Naive thymus-derived CD4-positive, alpha-beta T cell (primary cell): ENCODE data around the gene VPS4B. TPM values are rescaled to one million over a fixed set of nuclear protein-coding genes. Genes with fewer than 3 reads are reported as not detected.

ENCODE experiments used
- ATAC-seq: fragments of 150-1000 bp; cut with Tn5 transposase; 2 replicates; pipeline ENCODE4 v1.10.0; 2021; ENCODE audit warnings: mild to moderate bottlenecking, moderate library complexity
- CTCF ChIA-PET: fragments of 350-600 bp; sonication (Branson Sonifier 250); formaldehyde crosslinking; loops from one replicate; lab custom pipeline; 2021; ENCODE audit warnings: antibody characterized with exemption; lab: Charles Lee
- POLR2A ChIA-PET: fragments of 350-600 bp; sonication (Branson Sonifier 250); formaldehyde crosslinking; loops from one replicate; lab custom pipeline; 2021; ENCODE audit warnings: antibody characterized with exemption, inconsistent platforms; lab: Charles Lee
- DNase-seq, 9 donors: peaks; one replicate each; pipeline versions ENCODE4 v3.0.0 to v3.0.0-alpha.2; 2020 to 2022; ENCODE audit warnings: mixed read lengths in 1 of 9
- H3K27ac ChIP-seq: one replicate; pipeline ENCODE4 v1.7.0; 2013; ENCODE audit warnings: mild to moderate bottlenecking, low read depth, low read length, moderate library complexity
- H3K27me3 ChIP-seq, 2 donors: one replicate each; pipeline ENCODE4 v1.7.0; 2013; ENCODE audit warnings: low read length in 2 of 2, mild to moderate bottlenecking in 2 of 2, moderate library complexity in 2 of 2; ENCODE audit not compliant: control insufficient read depth in 2 of 2, insufficient read depth in 2 of 2
- H3K36me3 ChIP-seq, 3 experiments: 1 replicate in 2 of 3; 2 replicates in 1 of 3; pipeline ENCODE4 v1.7.0; 2013; ENCODE audit warnings: low read length in 3 of 3, mild to moderate bottlenecking in 3 of 3, moderate library complexity in 1 of 3; ENCODE audit not compliant: insufficient read depth in 3 of 3, control insufficient read depth in 2 of 3
- H3K4me1 ChIP-seq, 2 donors: one replicate each; pipeline ENCODE4 v1.7.0; 2013; ENCODE audit warnings: low read length in 2 of 2, mild to moderate bottlenecking in 2 of 2, moderate library complexity in 1 of 2; ENCODE audit not compliant: control insufficient read depth in 2 of 2, insufficient read depth in 2 of 2
- H3K4me3 ChIP-seq: 2 replicates; pipeline ENCODE4 v1.7.0; 2013; ENCODE audit warnings: mild to moderate bottlenecking, low read length
- H3K9me3 ChIP-seq, 3 experiments: 1 replicate in 2 of 3; 2 replicates in 1 of 3; pipeline ENCODE4 v1.7.0; 2013; ENCODE audit warnings: low read length in 3 of 3; ENCODE audit not compliant: control insufficient read depth in 2 of 3
- H3K27ac Mint-ChIP-seq, 9 donors: one replicate each; pipeline ENCODE4 v1.8.0; 2020 to 2022; ENCODE audit warnings: mixed read lengths in 9 of 9, mild to moderate bottlenecking in 8 of 9, moderate library complexity in 5 of 9, inconsistent platforms in 2 of 9
- H3K27me3 Mint-ChIP-seq, 5 donors: one replicate each; pipeline ENCODE4 v1.8.0; 2021 to 2022; ENCODE audit warnings: mixed read lengths in 5 of 5, mild to moderate bottlenecking in 1 of 5
- H3K36me3 Mint-ChIP-seq, 5 donors: one replicate each; pipeline ENCODE4 v1.8.0; 2020 to 2022; ENCODE audit warnings: mixed read lengths in 5 of 5, mild to moderate bottlenecking in 3 of 5, inconsistent platforms in 1 of 5
- H3K4me1 Mint-ChIP-seq, 7 donors: one replicate each; pipeline ENCODE4 v1.8.0; 2020 to 2022; ENCODE audit warnings: mixed read lengths in 7 of 7, mild to moderate bottlenecking in 3 of 7, inconsistent platforms in 1 of 7
- H3K4me3 Mint-ChIP-seq, 10 donors: one replicate each; pipeline ENCODE4 v1.8.0; 2020 to 2022; ENCODE audit warnings: mild to moderate bottlenecking in 10 of 10, mixed read lengths in 10 of 10, moderate library complexity in 6 of 10, inconsistent platforms in 2 of 10
- H3K9me3 Mint-ChIP-seq, 11 donors: one replicate each; pipeline ENCODE4 v1.8.0; 2020 to 2022; ENCODE audit warnings: mixed read lengths in 11 of 11, mild to moderate bottlenecking in 4 of 11, inconsistent platforms in 1 of 11, moderate library complexity in 1 of 11
- intact Hi-C, 2 donors: fragments of 100-400 bp; cut with micrococcal nuclease; formaldehyde crosslinking; loops; one replicate each; pipeline ENCODE4 v1.15.1; 2023
- polyA plus RNA-seq, 2 donors: library from polyadenylated mRNA; unstranded; fragments of 300-500 nt; fragmentation: Illumina TruSeq; gene quantifications; one replicate each; pipeline ENCODE4 v1.2.3, GENCODE V29; 2021
- total RNA-seq, 6 experiments: library from RNA in 5 of 6; stranded (reverse) in 5 of 6; gene quantifications; 1 replicate in 5 of 6; 2 replicates in 1 of 6; pipeline ENCODE4 v1.2.3 and lab custom pipeline; 2021 to 2026

Gene VPS4B
- total and polyA plus RNA-seq, 7 experiments from 2014 or later: 47.4 to 84.6 (median 73.8) TPM

GRCh38 chr18:63439334-63439733, 17.1 kb upstream of the VPS4B start:
- Histone ChIP-seq H3K9me3 (no peaks in the 10 kb centered on the region), H3K36me3 (no peaks in the 10 kb centered on the region), H3K4me3 (no peak overlapping the region), H3K27ac (no peak overlapping the region), H3K27me3 (no peaks in the 10 kb centered on the region), H3K4me1 (no peaks in the 10 kb centered on the region)
- peak; percentile 12 to 64 (median 49) for DNase-seq
- intact Hi-C loops: loop anchor here (1.0 to 5.0 kb wide), 10 partner anchors 17 to 801 kb away; partner anchors contain the start of genes VPS4B (in 2 of the 2) and PHLPP1 (in 1 of the 2)
- peak; percentile 81 for ATAC-seq
- Mint-ChIP-seq H3K27ac (no peak overlapping the region), H3K4me3 (no peak overlapping the region), H3K27me3 (peaks cover 0 to 43% (median 5%) of the 10 kb centered on the region in 5 donors), H3K36me3 (no peaks in the 10 kb centered on the region), H3K9me3 (no peaks in the 10 kb centered on the region), H3K4me1 (peaks cover 0 to 4% (median 3%) of the 10 kb centered on the region in 7 donors)
- CTCF ChIA-PET: interaction anchor here (0.6 to 7.2 kb wide), 16 partner anchors 16 to 801 kb away, joined by 3 to 77 read pairs (median 4); partner anchors contain the start of genes BCL2 and VPS4B
- POLR2A ChIA-PET: interaction anchor here (1.0 kb wide), 1 partner anchor 307 kb away, joined by 3 read pairs; no protein-coding TSS in a partner anchor

GRCh38 chr18:63438181-63438580, 15.9 kb upstream of the VPS4B start:
- Histone ChIP-seq H3K9me3 (no peaks in the 10 kb centered on the region), H3K4me3 (no peak overlapping the region), H3K4me1 (no peaks in the 10 kb centered on the region), H3K27me3 (no peaks in the 10 kb centered on the region), H3K36me3 (no peaks in the 10 kb centered on the region), H3K27ac (no peak overlapping the region)
- H3K27ac Mint-ChIP-seq: no peak overlapping the region
- CTCF ChIA-PET: interaction anchor here (0.7 to 7.2 kb wide), 8 partner anchors 16 to 855 kb away, joined by 3 to 77 read pairs (median 5); partner anchors contain the start of gene VPS4B
- intact Hi-C loops: loop anchor here in 1 of 2 donors (2.0 to 5.0 kb wide), 2 partner anchors 15 to 306 kb away; partner anchors contain the start of gene VPS4B
- POLR2A ChIA-PET: no interaction called here
- no peak overlapping the region for H3K4me3 Mint-ChIP-seq
- H3K4me1 Mint-ChIP-seq: peaks cover 0 to 4% (median 3%) of the 10 kb centered on the region in 7 donors
- H3K36me3 Mint-ChIP-seq: no peaks in the 10 kb centered on the region
- no peaks in the 10 kb centered on the region for H3K9me3 Mint-ChIP-seq
- H3K27me3 Mint-ChIP-seq: peaks cover 3 to 50% (median 6%) of the 10 kb centered on the region in 5 donors
- ATAC-seq (no peak), DNase-seq (no peak)

GRCh38 chr18:63433334-63433866, 11.1 kb upstream of the VPS4B start:
- ATAC-seq: no peak
- peaks cover 0 to 2% (median 0%) of the 10 kb centered on the region in 7 donors for H3K4me1 Mint-ChIP-seq
- H3K27ac Mint-ChIP-seq: no peak overlapping the region
- H3K4me3 Mint-ChIP-seq: no peak overlapping the region
- peaks cover 8 to 70% (median 24%) of the 10 kb centered on the region in 5 donors for H3K27me3 Mint-ChIP-seq
- H3K36me3 ChIP-seq: no peaks in the 10 kb centered on the region
- no peaks in the 10 kb centered on the region for H3K4me1 ChIP-seq
- H3K9me3 Mint-ChIP-seq: no peaks in the 10 kb centered on the region
- no peak overlapping the region for H3K4me3 ChIP-seq
- peaks cover 0 to 5% of the 10 kb centered on the region in 2 donors for H3K27me3 ChIP-seq
- POLR2A ChIA-PET: interaction anchor here (0.7 kb wide), 1 partner anchor 417 kb away, joined by 3 read pairs; no protein-coding TSS in a partner anchor
- H3K9me3 ChIP-seq: no peaks in the 10 kb centered on the region
- intact Hi-C loops: no loop called here
- CTCF ChIA-PET: no interaction called here
- DNase-seq: no peak
- H3K27ac ChIP-seq: no peak overlapping the region
- H3K36me3 Mint-ChIP-seq: no peaks in the 10 kb centered on the region

- POLR2A ChIA-PET: interaction anchor here (0.8 kb wide), 1 partner anchor 9 kb away, joined by 3 read pairs; the partner anchor contains the start of gene VPS4B
- intact Hi-C loops: no loop called here
Observed at GRCh38 chr18:63431180-63431579, 8.9 kb upstream of the VPS4B start.

GRCh38 chr18:63430526-63430925, 8.2 kb upstream of the VPS4B start:
- POLR2A ChIA-PET: interaction anchor here (0.8 kb wide), 1 partner anchor 9 kb away, joined by 3 read pairs; the partner anchor contains the start of gene VPS4B
- CTCF ChIA-PET: no interaction called here
- Mint-ChIP-seq H3K4me1 (peaks cover 0 to 8% (median 0%) of the 10 kb centered on the region in 7 donors), H3K27ac (no peak overlapping the region), H3K9me3 (no peaks in the 10 kb centered on the region), H3K36me3 (no peaks in the 10 kb centered on the region), H3K27me3 (peaks cover 8 to 61% (median 28%) of the 10 kb centered on the region in 5 donors), H3K4me3 (no peak overlapping the region)
- intact Hi-C loops: no loop called here
- Histone ChIP-seq H3K36me3 (no peaks in the 10 kb centered on the region), H3K27me3 (peaks cover 0 to 5% of the 10 kb centered on the region in 2 donors), H3K27ac (no peak overlapping the region), H3K4me1 (no peaks in the 10 kb centered on the region), H3K4me3 (no peak overlapping the region), H3K9me3 (no peaks in the 10 kb centered on the region)
- ATAC-seq (no peak), DNase-seq (no peak)

More at GRCh38 chr18:63431180-63431579, 8.9 kb upstream of the VPS4B start:
- Mint-ChIP-seq H3K27me3 (peaks cover 8 to 64% (median 26%) of the 10 kb centered on the region in 5 donors), H3K4me1 (peaks cover 0 to 6% (median 0%) of the 10 kb centered on the region in 7 donors), H3K36me3 (no peaks in the 10 kb centered on the region), H3K9me3 (no peaks in the 10 kb centered on the region), H3K27ac (no peak overlapping the region), H3K4me3 (no peak overlapping the region)
- ATAC-seq (no peak), DNase-seq (no peak)
- CTCF ChIA-PET: no interaction called here
- no peak overlapping the region for H3K4me3 ChIP-seq
- peaks cover 0 to 5% of the 10 kb centered on the region in 2 donors for H3K27me3 ChIP-seq
- H3K9me3 ChIP-seq: no peaks in the 10 kb centered on the region
- H3K27ac ChIP-seq: no peak overlapping the region
- no peaks in the 10 kb centered on the region for H3K36me3 ChIP-seq
- H3K4me1 ChIP-seq: no peaks in the 10 kb centered on the region

- intact Hi-C loops: loop anchor here in 1 of 2 donors (10.0 kb wide), 1 partner anchor 583 kb away; no protein-coding TSS in a partner anchor
- Mint-ChIP-seq H3K9me3 (peaks cover 0 to under 1% (median 0%) of the 10 kb centered on the region in 11 donors), H3K27ac (no peak overlapping the region), H3K4me3 (no peak overlapping the region), H3K27me3 (peaks cover 4 to 34% (median 20%) of the 10 kb centered on the region in 5 donors), H3K36me3 (no peaks in the 10 kb centered on the region), H3K4me1 (peaks cover 6 to 20% (median 13%) of the 10 kb centered on the region in 7 donors)
- no peaks in the 10 kb centered on the region for H3K9me3 ChIP-seq
- ATAC-seq (no peak), DNase-seq (no peak)
- H3K4me3 ChIP-seq: no peak overlapping the region
- no peak overlapping the region for H3K27ac ChIP-seq
- POLR2A ChIA-PET: no interaction called here
- H3K4me1 ChIP-seq: peaks cover 0 to 6% of the 10 kb centered on the region in 2 donors
- H3K27me3 ChIP-seq: peaks cover 0 to 5% of the 10 kb centered on the region in 2 donors
- no peaks in the 10 kb centered on the region for H3K36me3 ChIP-seq
- CTCF ChIA-PET: interaction anchor here (0.7 to 1.4 kb wide), 2 partner anchors 77 to 986 kb away, joined by 3 read pairs; no protein-coding TSS in a partner anchor
Observed at GRCh38 chr18:63427558-63427957, 5.3 kb upstream of the VPS4B start.
